ENCODE results near the gene SMDT1. TPM values are rescaled to one million over a fixed set of nuclear protein-coding genes. Genes with fewer than 3 reads are reported as not detected.

The SMDT1 gene
- total and polyA plus RNA-seq, 9 of the 15 experiments (the other 6 are each of a cell fraction or from before 2014, with no cell fraction given): 7.9 to 65.2 (median 14.3) TPM

DNA sequence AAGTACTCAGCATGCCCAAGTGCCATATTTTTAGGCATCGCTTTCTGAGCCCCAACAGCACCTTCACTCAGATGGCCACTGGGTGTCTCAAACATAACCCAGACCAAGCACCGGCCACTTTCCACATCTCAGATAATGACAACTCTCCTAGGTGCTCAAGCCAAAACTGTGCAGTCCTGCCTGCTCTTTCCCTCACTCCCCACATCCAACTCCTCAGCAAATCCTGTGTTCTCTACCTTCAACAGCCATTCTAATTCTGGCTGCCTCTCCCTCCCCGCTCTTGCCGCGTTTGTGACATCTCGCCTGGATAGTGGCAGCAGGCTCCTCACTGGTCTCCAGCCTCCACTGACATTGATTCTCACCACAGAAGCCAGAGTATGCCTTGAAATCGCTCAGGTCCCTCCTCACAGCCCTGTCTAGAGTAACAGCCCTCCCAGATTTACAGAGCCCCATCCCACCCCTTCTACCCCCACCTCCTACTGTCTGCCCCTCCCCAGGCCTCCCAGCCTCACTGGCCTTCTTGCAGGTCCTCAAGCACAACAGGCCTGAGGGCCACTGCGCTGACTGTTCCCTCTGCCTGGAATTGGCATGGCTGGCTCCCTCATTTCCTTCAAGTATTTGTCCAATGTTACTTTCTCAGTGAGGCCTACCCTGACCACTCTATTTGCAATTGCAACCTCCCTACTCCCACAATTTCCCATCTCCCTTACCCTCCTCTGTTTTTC lies 6.7 kb upstream of the SMDT1 start:
- no peak for TF ChIP-seq U2AF2 (optimal IDR thresholded peaks at IDR 0.05; ENCODE audit: low read depth, low read length)
- no peak for TF ChIP-seq CHD2 (IDR thresholded peaks at IDR 0.05; ENCODE audit: low read depth, low read length)
- TF ChIP-seq, protein P1, sequence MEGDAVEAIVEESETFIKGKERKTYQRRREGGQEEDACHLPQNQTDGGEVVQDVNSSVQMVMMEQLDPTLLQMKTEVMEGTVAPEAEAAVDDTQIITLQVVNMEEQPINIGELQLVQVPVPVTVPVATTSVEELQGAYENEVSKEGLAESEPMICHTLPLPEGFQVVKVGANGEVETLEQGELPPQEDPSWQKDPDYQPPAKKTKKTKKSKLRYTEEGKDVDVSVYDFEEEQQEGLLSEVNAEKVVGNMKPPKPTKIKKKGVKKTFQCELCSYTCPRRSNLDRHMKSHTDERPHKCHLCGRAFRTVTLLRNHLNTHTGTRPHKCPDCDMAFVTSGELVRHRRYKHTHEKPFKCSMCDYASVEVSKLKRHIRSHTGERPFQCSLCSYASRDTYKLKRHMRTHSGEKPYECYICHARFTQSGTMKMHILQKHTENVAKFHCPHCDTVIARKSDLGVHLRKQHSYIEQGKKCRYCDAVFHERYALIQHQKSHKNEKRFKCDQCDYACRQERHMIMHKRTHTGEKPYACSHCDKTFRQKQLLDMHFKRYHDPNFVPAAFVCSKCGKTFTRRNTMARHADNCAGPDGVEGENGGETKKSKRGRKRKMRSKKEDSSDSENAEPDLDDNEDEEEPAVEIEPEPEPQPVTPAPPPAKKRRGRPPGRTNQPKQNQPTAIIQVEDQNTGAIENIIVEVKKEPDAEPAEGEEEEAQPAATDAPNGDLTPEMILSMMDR (IDR thresholded peaks at IDR 0.05 in 2 of 3, conservative IDR thresholded peaks at IDR 0.05 in 1 of 3; ENCODE audit: insufficient read depth in 2 of 3, low read depth in 1 of 3, low read length in 3 of 3): peak in 2 of 3 experiments; percentile 16 to 30; a peak in 2 of 6 replicates
- WGBS (ENCODE audit: insufficient coverage, low coverage, missing lambda C conversion rate): 54% methylated on average over 7 of the region's 8 CpGs
- H3K4me1 ChIP-seq (replicated peaks in 1 of 2; ENCODE audit: control insufficient read depth in 2 of 2, insufficient read depth in 2 of 2, low read length in 2 of 2): peaks cover 19 to 46% of the 10 kb centered on the region in 2 experiments; a peak in 4 of 5 replicates

More for the DNA sequence above, 6.7 kb upstream of the SMDT1 start:
- no peaks in the 10 kb centered on the region for H3K9me3 ChIP-seq (replicated peaks; ENCODE audit: control insufficient read depth, insufficient read depth, low read depth, low read length)
- no peak overlapping the region for H3K4me2 ChIP-seq (ENCODE audit: insufficient read depth, low read length)
- peak overlapping the region in 1 of 2 experiments; percentile 35; a peak in 1 of 4 replicates for H3K9ac ChIP-seq (ENCODE audit: insufficient read depth in 1 of 2, low read depth in 2 of 2, low read length in 2 of 2)
- ChIA-PET CTCF (ENCODE audit: low intra/inter-chr PET ratio) (no interaction called here), POLR2A (no interaction called here)
- in situ Hi-C loops (cut with MboI): no loop called here
- peaks cover 2% of the 10 kb centered on the region for H3K9me1 ChIP-seq (ENCODE audit: control insufficient read depth, insufficient read depth, low read length)
- peaks cover 21% of the 10 kb centered on the region for H3K79me2 ChIP-seq (ENCODE audit: control insufficient read depth, insufficient read depth, low read length)
- ATAC-seq: no peak
- peaks cover 8% of the 10 kb centered on the region; the same call in 1 of the 3 replicates for H3K36me3 ChIP-seq (ENCODE audit: control insufficient read depth, insufficient read depth, low read length)
- no peak overlapping the region for H3K27ac ChIP-seq (ENCODE audit: extremely low read depth, low read depth, low read length)
- FAIRE-seq: no peak
- H2AFZ ChIP-seq (ENCODE audit: low read depth, low read length): no peak overlapping the region
- BruUV-seq (replicated peaks): no TSS peak
- H4K20me1 ChIP-seq (replicated peaks; ENCODE audit: control insufficient read depth, insufficient read depth, low read length): no peaks in the 10 kb centered on the region
- H3K27me3 ChIP-seq (ENCODE audit: control insufficient read depth in 2 of 2, insufficient read depth in 2 of 2, low read length in 2 of 2): no peaks in the 10 kb centered on the region
- H3K4me3 ChIP-seq: no peak overlapping the region
- DNase-seq (ENCODE audit: extremely low read depth in 1 of 4, low spot score in 3 of 4): peak in 1 of 4 experiments; percentile 32
- intact Hi-C loops (cut with micrococcal nuclease): loop anchor here (10.0 kb wide), 1 partner anchor 108 kb away; the partner anchor contains the start of gene SEPTIN3

All from K562 (cell line).